HG03060 (cell line): Measurements from ENCODE around the gene CD109.
"Not testable (repeated sequence)": the region's sequence is repeated elsewhere in the genome, so short reads cannot be mapped to it uniquely, and the experiment has no call there.

Source experiments
- ATAC-seq: cut with Tn5 transposase; IDR thresholded peaks from one replicate; pipeline ENCODE4 v1.9.1; 2021; ENCODE audit warnings: low read depth, moderate number of reproducible peaks; ENCODE audit not compliant: unreplicated experiment

CD109 gene

GRCh38 chr6:73844696-73845095 lies 148.7 kb downstream of the CD109 start:
- not testable (repeated sequence) for ATAC-seq

- ATAC-seq = not testable (repeated sequence)
Measured at GRCh38 chr6:73851048-73851447, 155.0 kb downstream of the CD109 start.

GRCh38 chr6:73854998-73855718 lies 159.2 kb downstream of the CD109 start:
- no peak for ATAC-seq

- no peak for ATAC-seq
Measured at GRCh38 chr6:73857341-73857890, 161.4 kb downstream of the CD109 start.

GRCh38 chr6:73858376-73858775 lies 162.4 kb downstream of the CD109 start:
- no peak for ATAC-seq

- ATAC-seq = no peak
Measured at GRCh38 chr6:73860303-73860702, 164.3 kb downstream of the CD109 start.

GRCh38 chr6:73866305-73866704 lies 170.3 kb downstream of the CD109 start:
- ATAC-seq = peak; percentile 59

GRCh38 chr6:73867411-73867810 lies 171.4 kb downstream of the CD109 start:
- no peak for ATAC-seq

- ATAC-seq = no peak
Measured at GRCh38 chr6:73870907-73871306, 174.9 kb downstream of the CD109 start.

GRCh38 chr6:73873081-73873480 lies 177.1 kb downstream of the CD109 start:
- ATAC-seq = no peak
